ENCODE results near the gene ID4.

ID4 gene

GRCh38 chr6:19873031-19873430, 35.9 kb downstream of the ID4 start:
- Histone ChIP-seq H3F3A (ENCODE audit: control insufficient read depth, insufficient read depth) (no peaks in the 10 kb centered on the region), H3K4me3 (ENCODE audit: low read length) (no peak overlapping the region), H3K79me2 (ENCODE audit: control insufficient read depth, low read length) (no peaks in the 10 kb centered on the region), H3K9me3 (ENCODE audit: control insufficient read depth, insufficient read depth, low read length) (no peaks in the 10 kb centered on the region), H3K4me1 (ENCODE audit: control insufficient read depth, low read length) (no peaks in the 10 kb centered on the region), H3K9me2 (replicated peaks; ENCODE audit: control insufficient read depth, low read length) (no peaks in the 10 kb centered on the region), H3K27me3 (ENCODE audit: control insufficient read depth, low read length) (no peaks in the 10 kb centered on the region), H3K36me3 (ENCODE audit: control insufficient read depth, low read length) (no peaks in the 10 kb centered on the region), H4K20me1 (ENCODE audit: control insufficient read depth, insufficient read depth, low read depth, low read length) (no peaks in the 10 kb centered on the region), H3K4me2 (ENCODE audit: low read length) (no peak overlapping the region), H3K27ac (ENCODE audit: low read depth, low read length) (no peak overlapping the region)
- TF ChIP-seq CTCF (IDR thresholded peaks at IDR 0.05; ENCODE audit: low read depth, low read length, poor library complexity, severe bottlenecking) (peak; percentile 24), EZH2phosphoT487 (IDR thresholded peaks at IDR 0.05; ENCODE audit: borderline replicate concordance, low read length) (no peak)

GRCh38 chr6:19876672-19877071, 39.5 kb downstream of the ID4 start:
- H3K27ac ChIP-seq (ENCODE audit: low read depth, low read length) = no peak overlapping the region
- H3K4me1 ChIP-seq (ENCODE audit: control insufficient read depth, low read length) = no peaks in the 10 kb centered on the region
- H3K4me2 ChIP-seq (ENCODE audit: low read length) = no peak overlapping the region
- no peaks in the 10 kb centered on the region for H3K9me2 ChIP-seq (replicated peaks; ENCODE audit: control insufficient read depth, low read length)
- no peaks in the 10 kb centered on the region for H4K20me1 ChIP-seq (ENCODE audit: control insufficient read depth, insufficient read depth, low read depth, low read length)
- no peaks in the 10 kb centered on the region for H3F3A ChIP-seq (ENCODE audit: control insufficient read depth, insufficient read depth)
- no peaks in the 10 kb centered on the region for H3K27me3 ChIP-seq (ENCODE audit: control insufficient read depth, low read length)
- H3K79me2 ChIP-seq (ENCODE audit: control insufficient read depth, low read length) = no peaks in the 10 kb centered on the region
- TF ChIP-seq EZH2phosphoT487 (IDR thresholded peaks at IDR 0.05; ENCODE audit: borderline replicate concordance, low read length) (no peak), CTCF (IDR thresholded peaks at IDR 0.05; ENCODE audit: low read depth, low read length, poor library complexity, severe bottlenecking) (no peak)
- no peaks in the 10 kb centered on the region for H3K9me3 ChIP-seq (ENCODE audit: control insufficient read depth, insufficient read depth, low read length)
- no peak overlapping the region for H3K4me3 ChIP-seq (ENCODE audit: low read length)
- H3K36me3 ChIP-seq (ENCODE audit: control insufficient read depth, low read length) = no peaks in the 10 kb centered on the region

GRCh38 chr6:19879663-19880062, 42.5 kb downstream of the ID4 start:
- H3K4me1 ChIP-seq (ENCODE audit: control insufficient read depth, low read length) = no peaks in the 10 kb centered on the region
- H3K36me3 ChIP-seq (ENCODE audit: control insufficient read depth, low read length) = no peaks in the 10 kb centered on the region
- H3K27ac ChIP-seq (ENCODE audit: low read depth, low read length) = no peak overlapping the region
- TF ChIP-seq CTCF (IDR thresholded peaks at IDR 0.05; ENCODE audit: low read depth, low read length, poor library complexity, severe bottlenecking) (no peak), EZH2phosphoT487 (IDR thresholded peaks at IDR 0.05; ENCODE audit: borderline replicate concordance, low read length) (no peak)
- no peaks in the 10 kb centered on the region for H3K9me3 ChIP-seq (ENCODE audit: control insufficient read depth, insufficient read depth, low read length)
- peaks cover 3% of the 10 kb centered on the region; the same call in 1 of the 2 replicates for H3K27me3 ChIP-seq (ENCODE audit: control insufficient read depth, low read length)
- no peaks in the 10 kb centered on the region for H3K9me2 ChIP-seq (replicated peaks; ENCODE audit: control insufficient read depth, low read length)
- no peak overlapping the region for H3K4me3 ChIP-seq (ENCODE audit: low read length)
- H3F3A ChIP-seq (ENCODE audit: control insufficient read depth, insufficient read depth) = no peaks in the 10 kb centered on the region
- H3K4me2 ChIP-seq (ENCODE audit: low read length) = no peak overlapping the region
- H4K20me1 ChIP-seq (ENCODE audit: control insufficient read depth, insufficient read depth, low read depth, low read length) = no peaks in the 10 kb centered on the region
- H3K79me2 ChIP-seq (ENCODE audit: control insufficient read depth, low read length) = no peaks in the 10 kb centered on the region

DNA sequence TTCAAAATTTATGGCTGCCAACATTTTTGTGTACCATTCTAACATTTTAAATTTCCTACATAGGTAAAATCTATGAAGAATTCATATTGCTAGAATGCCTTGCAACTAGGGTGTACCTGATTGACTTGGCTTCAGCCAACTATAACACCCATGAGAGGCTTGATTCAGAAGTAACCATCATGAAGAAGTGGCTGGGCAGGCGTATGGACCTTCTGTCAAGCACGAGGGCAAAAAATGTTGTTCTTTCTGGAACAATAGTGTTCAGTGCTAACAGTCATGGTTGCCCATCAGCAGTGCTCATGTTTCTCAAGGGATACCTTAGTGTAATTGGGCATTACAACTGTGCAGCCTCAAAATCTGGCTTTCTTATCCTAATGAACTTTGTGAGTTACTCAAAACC, 42.9 kb downstream of the ID4 start:
- H3K9me2 ChIP-seq (replicated peaks; ENCODE audit: control insufficient read depth, low read length) = no peaks in the 10 kb centered on the region
- H3K27ac ChIP-seq (ENCODE audit: low read depth, low read length) = no peak overlapping the region
- H3K4me2 ChIP-seq (ENCODE audit: low read length) = no peak overlapping the region
- H3K4me1 ChIP-seq (ENCODE audit: control insufficient read depth, low read length) = no peaks in the 10 kb centered on the region
- no peak overlapping the region for H3K4me3 ChIP-seq (ENCODE audit: low read length)
- H4K20me1 ChIP-seq (ENCODE audit: control insufficient read depth, insufficient read depth, low read depth, low read length) = no peaks in the 10 kb centered on the region
- TF ChIP-seq CTCF (IDR thresholded peaks at IDR 0.05; ENCODE audit: low read depth, low read length, poor library complexity, severe bottlenecking) (no peak), EZH2phosphoT487 (IDR thresholded peaks at IDR 0.05; ENCODE audit: borderline replicate concordance, low read length) (no peak)
- no peaks in the 10 kb centered on the region for H3K9me3 ChIP-seq (ENCODE audit: control insufficient read depth, insufficient read depth, low read length)
- no peaks in the 10 kb centered on the region for H3K79me2 ChIP-seq (ENCODE audit: control insufficient read depth, low read length)
- H3K36me3 ChIP-seq (ENCODE audit: control insufficient read depth, low read length) = no peaks in the 10 kb centered on the region
- H3F3A ChIP-seq (ENCODE audit: control insufficient read depth, insufficient read depth) = no peaks in the 10 kb centered on the region
- peaks cover 3% of the 10 kb centered on the region; the same call in 1 of the 2 replicates for H3K27me3 ChIP-seq (ENCODE audit: control insufficient read depth, low read length)
